Naive thymus-derived CD4-positive, alpha-beta T cell (primary cell): Measurements from ENCODE around the gene DNASE1L2. TPM values are rescaled to one million over a fixed set of nuclear protein-coding genes. Genes with fewer than 3 reads are reported as not detected.
A peak's percentile ranks its signal among the peaks of the same experiment; 100 is the strongest.

Experiments used
- ATAC-seq: fragments of 150-1000 bp; cut with Tn5 transposase; 2 replicates; pipeline ENCODE4 v1.10.0; 2021; ENCODE audit warnings: mild to moderate bottlenecking, moderate library complexity
- CTCF ChIA-PET: fragments of 350-600 bp; sonication (Branson Sonifier 250); formaldehyde crosslinking; loops from one replicate; lab custom pipeline; 2021; ENCODE audit warnings: antibody characterized with exemption; lab: Charles Lee
- POLR2A ChIA-PET: fragments of 350-600 bp; sonication (Branson Sonifier 250); formaldehyde crosslinking; loops from one replicate; lab custom pipeline; 2021; ENCODE audit warnings: antibody characterized with exemption, inconsistent platforms; lab: Charles Lee
- DNase-seq, 9 donors: peaks; one replicate each; pipeline versions ENCODE4 v3.0.0 to v3.0.0-alpha.2; 2020 to 2022; ENCODE audit warnings: mixed read lengths in 1 of 9
- H3K27ac ChIP-seq: one replicate; pipeline ENCODE4 v1.7.0; 2013; ENCODE audit warnings: mild to moderate bottlenecking, low read depth, low read length, moderate library complexity
- H3K27me3 ChIP-seq, 2 donors: one replicate each; pipeline ENCODE4 v1.7.0; 2013; ENCODE audit warnings: low read length in 2 of 2, mild to moderate bottlenecking in 2 of 2, moderate library complexity in 2 of 2; ENCODE audit not compliant: control insufficient read depth in 2 of 2, insufficient read depth in 2 of 2
- H3K36me3 ChIP-seq, 3 experiments: 1 replicate in 2 of 3; 2 replicates in 1 of 3; pipeline ENCODE4 v1.7.0; 2013; ENCODE audit warnings: low read length in 3 of 3, mild to moderate bottlenecking in 3 of 3, moderate library complexity in 1 of 3; ENCODE audit not compliant: insufficient read depth in 3 of 3, control insufficient read depth in 2 of 3
- H3K4me1 ChIP-seq, 2 donors: one replicate each; pipeline ENCODE4 v1.7.0; 2013; ENCODE audit warnings: low read length in 2 of 2, mild to moderate bottlenecking in 2 of 2, moderate library complexity in 1 of 2; ENCODE audit not compliant: control insufficient read depth in 2 of 2, insufficient read depth in 2 of 2
- H3K4me3 ChIP-seq: 2 replicates; pipeline ENCODE4 v1.7.0; 2013; ENCODE audit warnings: mild to moderate bottlenecking, low read length
- H3K9me3 ChIP-seq, 3 experiments: 1 replicate in 2 of 3; 2 replicates in 1 of 3; pipeline ENCODE4 v1.7.0; 2013; ENCODE audit warnings: low read length in 3 of 3; ENCODE audit not compliant: control insufficient read depth in 2 of 3
- H3K27ac Mint-ChIP-seq, 9 donors: one replicate each; pipeline ENCODE4 v1.8.0; 2020 to 2022; ENCODE audit warnings: mixed read lengths in 9 of 9, mild to moderate bottlenecking in 8 of 9, moderate library complexity in 5 of 9, inconsistent platforms in 2 of 9
- H3K27me3 Mint-ChIP-seq, 5 donors: one replicate each; pipeline ENCODE4 v1.8.0; 2021 to 2022; ENCODE audit warnings: mixed read lengths in 5 of 5, mild to moderate bottlenecking in 1 of 5
- H3K36me3 Mint-ChIP-seq, 5 donors: one replicate each; pipeline ENCODE4 v1.8.0; 2020 to 2022; ENCODE audit warnings: mixed read lengths in 5 of 5, mild to moderate bottlenecking in 3 of 5, inconsistent platforms in 1 of 5
- H3K4me1 Mint-ChIP-seq, 7 donors: one replicate each; pipeline ENCODE4 v1.8.0; 2020 to 2022; ENCODE audit warnings: mixed read lengths in 7 of 7, mild to moderate bottlenecking in 3 of 7, inconsistent platforms in 1 of 7
- H3K4me3 Mint-ChIP-seq, 10 donors: one replicate each; pipeline ENCODE4 v1.8.0; 2020 to 2022; ENCODE audit warnings: mild to moderate bottlenecking in 10 of 10, mixed read lengths in 10 of 10, moderate library complexity in 6 of 10, inconsistent platforms in 2 of 10
- H3K9me3 Mint-ChIP-seq, 11 donors: one replicate each; pipeline ENCODE4 v1.8.0; 2020 to 2022; ENCODE audit warnings: mixed read lengths in 11 of 11, mild to moderate bottlenecking in 4 of 11, inconsistent platforms in 1 of 11, moderate library complexity in 1 of 11
- intact Hi-C, 2 donors: fragments of 100-400 bp; cut with micrococcal nuclease; formaldehyde crosslinking; loops; one replicate each; pipeline ENCODE4 v1.15.1; 2023
- polyA plus RNA-seq, 2 donors: library from polyadenylated mRNA; unstranded; fragments of 300-500 nt; fragmentation: Illumina TruSeq; gene quantifications; one replicate each; pipeline ENCODE4 v1.2.3, GENCODE V29; 2021
- total RNA-seq, 6 experiments: library from RNA in 5 of 6; stranded (reverse) in 5 of 6; gene quantifications; 1 replicate in 5 of 6; 2 replicates in 1 of 6; pipeline ENCODE4 v1.2.3 and lab custom pipeline; 2021 to 2026

Gene DNASE1L2
- total and polyA plus RNA-seq, 7 experiments from 2014 or later = 0.34 to 3.8 (median 2.2) TPM; not detected in 2

GRCh38 chr16:2226245-2226793 is 9.9 kb upstream of the DNASE1L2 start:
- intact Hi-C loops = loop anchor here (10.0 kb wide), 2 partner anchors 232 to 288 kb away; partner anchors contain the start of gene ATP6V0C (in 1 of the 2)
- Histone ChIP-seq H3K9me3 (no peaks in the 10 kb centered on the region), H3K27me3 (no peaks in the 10 kb centered on the region), H3K4me1 (peaks cover 7 to 9% of the 10 kb centered on the region in 2 donors), H3K36me3 (peaks cover 0 to 53% (median 10%) of the 10 kb centered on the region in 3 experiments), H3K4me3 (no peak overlapping the region), H3K27ac (no peak overlapping the region)
- DNase-seq (no peak), ATAC-seq (no peak)
- H3K9me3 Mint-ChIP-seq = no peaks in the 10 kb centered on the region
- ChIA-PET POLR2A (interaction anchor here (0.6 to 1.6 kb wide), 6 partner anchors 10 to 1230 kb away, joined by 3 to 5 read pairs (median 4); partner anchors contain the start of genes ECI1, NUBP2, PGP and SPSB3), CTCF (no interaction called here)
- H3K4me3 Mint-ChIP-seq = peak overlapping the region in 7 of 10 donors; percentile 19 to 65 (median 29)
- H3K27me3 Mint-ChIP-seq = peaks cover 0 to 3% (median 0%) of the 10 kb centered on the region in 5 donors
- no peak overlapping the region for H3K27ac Mint-ChIP-seq
- peaks cover 0 to 12% (median 0%) of the 10 kb centered on the region in 5 donors for H3K36me3 Mint-ChIP-seq
- peaks cover 0 to 25% (median 19%) of the 10 kb centered on the region in 7 donors for H3K4me1 Mint-ChIP-seq

- peaks cover 0 to 59% (median 15%) of the 10 kb centered on the region in 3 experiments for H3K36me3 ChIP-seq
- H3K9me3 ChIP-seq = no peaks in the 10 kb centered on the region
- ChIA-PET POLR2A (interaction anchor here (0.6 to 1.6 kb wide), 4 partner anchors 11 to 495 kb away, joined by 3 to 5 read pairs (median 4); partner anchors contain the start of genes ECI1 and PGP), CTCF (no interaction called here)
- peak overlapping the region in 2 of 10 donors; percentile 21 to 25 for H3K4me3 Mint-ChIP-seq
- H3K27ac ChIP-seq = no peak overlapping the region
- H3K4me1 ChIP-seq = peaks cover 7 to 9% of the 10 kb centered on the region in 2 donors
- DNase-seq (no peak), ATAC-seq (no peak)
- no peaks in the 10 kb centered on the region for H3K9me3 Mint-ChIP-seq
- intact Hi-C loops = loop anchor here (10.0 kb wide), 2 partner anchors 232 to 288 kb away; partner anchors contain the start of gene ATP6V0C (in 1 of the 2)
- peaks cover 0 to 13% (median 0%) of the 10 kb centered on the region in 5 donors for H3K36me3 Mint-ChIP-seq
- peaks cover 0 to 25% (median 19%) of the 10 kb centered on the region in 7 donors for H3K4me1 Mint-ChIP-seq
- H3K27me3 Mint-ChIP-seq = peaks cover 0 to 3% (median 0%) of the 10 kb centered on the region in 5 donors
- H3K27ac Mint-ChIP-seq = no peak overlapping the region
- H3K4me3 ChIP-seq = no peak overlapping the region
- no peaks in the 10 kb centered on the region for H3K27me3 ChIP-seq
These were observed 9.3 kb upstream of the DNASE1L2 start for GRCh38 chr16:2226918-2227317.

- H3K36me3 Mint-ChIP-seq = peaks cover 0 to 18% (median 0%) of the 10 kb centered on the region in 5 donors
- H3K27me3 Mint-ChIP-seq = peaks cover 0 to 1% (median 0%) of the 10 kb centered on the region in 5 donors
- POLR2A ChIA-PET = no interaction called here
- Histone ChIP-seq H3K27ac (no peak overlapping the region), H3K4me3 (no peak overlapping the region), H3K4me1 (peaks cover 7 to 9% of the 10 kb centered on the region in 2 donors), H3K9me3 (no peaks in the 10 kb centered on the region), H3K27me3 (no peaks in the 10 kb centered on the region), H3K36me3 (peaks cover 0 to 73% (median 15%) of the 10 kb centered on the region in 3 experiments)
- DNase-seq = no peak
- peaks cover 0 to 24% (median 19%) of the 10 kb centered on the region in 7 donors for H3K4me1 Mint-ChIP-seq
- H3K27ac Mint-ChIP-seq = no peak overlapping the region
- ATAC-seq = no peak
- intact Hi-C loops = loop anchor here (10.0 kb wide), 2 partner anchors 233 to 287 kb away; partner anchors contain the start of gene ATP6V0C (in 1 of the 2)
- no peak overlapping the region for H3K4me3 Mint-ChIP-seq
- H3K9me3 Mint-ChIP-seq = no peaks in the 10 kb centered on the region
- CTCF ChIA-PET = no interaction called here
These were observed 8.0 kb upstream of the DNASE1L2 start for GRCh38 chr16:2228161-2228824.

GRCh38 chr16:2229091-2229490 is 7.2 kb upstream of the DNASE1L2 start:
- Histone ChIP-seq H3K4me3 (no peak overlapping the region), H3K36me3 (peaks cover 0 to 75% (median 15%) of the 10 kb centered on the region in 3 experiments), H3K27ac (no peak overlapping the region), H3K4me1 (peaks cover 7 to 8% of the 10 kb centered on the region in 2 donors), H3K27me3 (no peaks in the 10 kb centered on the region), H3K9me3 (no peaks in the 10 kb centered on the region)
- DNase-seq (no peak), ATAC-seq (no peak)
- ChIA-PET CTCF (no interaction called here), POLR2A (no interaction called here)
- no peak overlapping the region for H3K4me3 Mint-ChIP-seq
- H3K27ac Mint-ChIP-seq = no peak overlapping the region
- intact Hi-C loops = loop anchor here (10.0 kb wide), 2 partner anchors 234 to 286 kb away; partner anchors contain the start of gene ATP6V0C (in 1 of the 2)
- H3K36me3 Mint-ChIP-seq = peaks cover 0 to 23% (median 3%) of the 10 kb centered on the region in 5 donors
- H3K27me3 Mint-ChIP-seq = no peaks in the 10 kb centered on the region
- peaks cover 0 to 24% (median 19%) of the 10 kb centered on the region in 7 donors for H3K4me1 Mint-ChIP-seq
- no peaks in the 10 kb centered on the region for H3K9me3 Mint-ChIP-seq

GRCh38 chr16:2229632-2230250 is 6.5 kb upstream of the DNASE1L2 start:
- Mint-ChIP-seq H3K36me3 (peaks cover 0 to 26% (median 3%) of the 10 kb centered on the region in 5 donors), H3K27ac (peak overlapping the region in 1 of 9 donors; percentile 41), H3K27me3 (no peaks in the 10 kb centered on the region), H3K9me3 (no peaks in the 10 kb centered on the region), H3K4me1 (peaks cover 0 to 17% (median 12%) of the 10 kb centered on the region in 7 donors), H3K4me3 (no peak overlapping the region)
- no peaks in the 10 kb centered on the region for H3K9me3 ChIP-seq
- DNase-seq (no peak), ATAC-seq (no peak)
- H3K4me3 ChIP-seq = no peak overlapping the region
- no peaks in the 10 kb centered on the region for H3K27me3 ChIP-seq
- peaks cover 0 to 81% (median 15%) of the 10 kb centered on the region in 3 experiments for H3K36me3 ChIP-seq
- H3K27ac ChIP-seq = no peak overlapping the region
- peaks cover under 1 to 2% of the 10 kb centered on the region in 2 donors for H3K4me1 ChIP-seq
- intact Hi-C loops = loop anchor here (10.0 kb wide), 2 partner anchors 235 to 285 kb away; partner anchors contain the start of gene ATP6V0C (in 1 of the 2)
- CTCF ChIA-PET = no interaction called here
- POLR2A ChIA-PET = no interaction called here

GRCh38 chr16:2230376-2230775 is 5.9 kb upstream of the DNASE1L2 start:
- Mint-ChIP-seq H3K27ac (no peak overlapping the region), H3K4me3 (no peak overlapping the region), H3K9me3 (no peaks in the 10 kb centered on the region), H3K36me3 (peaks cover 0 to 28% (median 5%) of the 10 kb centered on the region in 5 donors), H3K4me1 (peaks cover 0 to 17% (median 9%) of the 10 kb centered on the region in 7 donors), H3K27me3 (no peaks in the 10 kb centered on the region)
- Histone ChIP-seq H3K36me3 (peaks cover 0 to 87% (median 15%) of the 10 kb centered on the region in 3 experiments), H3K4me3 (no peak overlapping the region), H3K9me3 (no peaks in the 10 kb centered on the region), H3K27ac (no peak overlapping the region), H3K27me3 (no peaks in the 10 kb centered on the region), H3K4me1 (no peaks in the 10 kb centered on the region)
- ChIA-PET CTCF (interaction anchor here (0.6 kb wide), 1 partner anchor 34 kb away, joined by 3 read pairs; no protein-coding TSS in a partner anchor), POLR2A (interaction anchor here (1.3 kb wide), 1 partner anchor 20 kb away, joined by 4 read pairs; no protein-coding TSS in a partner anchor)
- intact Hi-C loops = no loop called here
- DNase-seq (no peak), ATAC-seq (no peak)
